ENCODE results near the gene ASZ1.
A peak's percentile ranks its signal among the peaks of the same experiment; 100 is the strongest.

Gene ASZ1

GRCh38 chr7:117333168-117333567, 94.1 kb downstream of the ASZ1 start:
- DNase-seq, result no peak

GRCh38 chr7:117332031-117332430, 95.3 kb downstream of the ASZ1 start:
- DNase-seq, result no peak

- DNase-seq, result no peak
Measured at GRCh38 chr7:117325836-117326235, 101.5 kb downstream of the ASZ1 start.

- no peak for DNase-seq
Measured at GRCh38 chr7:117324960-117325359, 102.3 kb downstream of the ASZ1 start.

- DNase-seq, result peak; percentile 77
Measured at GRCh38 chr7:117323851-117324711, 103.2 kb downstream of the ASZ1 start.

GRCh38 chr7:117323305-117323850, 103.9 kb downstream of the ASZ1 start:
- DNase-seq, result peak; percentile 76

- peak; percentile 68 for DNase-seq
Measured at GRCh38 chr7:117322741-117323304, 104.5 kb downstream of the ASZ1 start, which contains the start of gene WNT2. TSS of gene WNT2 (minus strand) at chr7:117323058. CDS start at chr7:117322989, 69 bp downstream.

- DNase-seq, result no peak
Measured at GRCh38 chr7:117320523-117320922, 106.8 kb downstream of the ASZ1 start.

- DNase-seq, result no peak
Measured at GRCh38 chr7:117319181-117319580, 108.1 kb downstream of the ASZ1 start.

- no peak for DNase-seq
Measured at GRCh38 chr7:117313582-117313981, 113.7 kb downstream of the ASZ1 start.

All from eye (tissue), 1 donor.